ENCODE data around the gene ARHGDIG. TPM values are rescaled to one million over a fixed set of nuclear protein-coding genes. Genes with fewer than 3 reads are reported as not detected.

The ARHGDIG gene
- total and polyA plus RNA-seq, 9 of the 15 experiments (the other 6 are each of a cell fraction or from before 2014, with no cell fraction given), result 0.36 to 2.5 (median 0.64) TPM; not detected in 2

GRCh38 chr16:306911-307370 is 26.6 kb downstream of the ARHGDIG start:
- Histone ChIP-seq H3K9me1 (ENCODE audit: control insufficient read depth, insufficient read depth, low read length) (no peaks in the 10 kb centered on the region), H3K9ac (ENCODE audit: insufficient read depth in 1 of 2, low read depth in 2 of 2, low read length in 2 of 2) (peak overlapping the region in 1 of 2 experiments; percentile 64; a peak in 1 of 4 replicates), H2AFZ (ENCODE audit: low read depth, low read length) (no peak overlapping the region), H3K4me2 (ENCODE audit: insufficient read depth, low read length) (no peak overlapping the region), H3K27ac (ENCODE audit: extremely low read depth, low read depth, low read length) (no peak overlapping the region), H3K27me3 (ENCODE audit: control insufficient read depth in 2 of 2, insufficient read depth in 2 of 2, low read length in 2 of 2) (no peaks in the 10 kb centered on the region), H3K9me3 (replicated peaks; ENCODE audit: control insufficient read depth, insufficient read depth, low read depth, low read length) (no peaks in the 10 kb centered on the region), H3K79me2 (ENCODE audit: control insufficient read depth, insufficient read depth, low read length) (peaks cover 11% of the 10 kb centered on the region), H3K36me3 (ENCODE audit: control insufficient read depth, insufficient read depth, low read length) (peaks cover 74% of the 10 kb centered on the region; the same call in 2 of the 3 replicates), H3K4me3 (no peak overlapping the region), H4K20me1 (replicated peaks; ENCODE audit: control insufficient read depth, insufficient read depth, low read length) (peaks cover 3% of the 10 kb centered on the region), H3K4me1 (replicated peaks in 1 of 2; ENCODE audit: control insufficient read depth in 2 of 2, insufficient read depth in 2 of 2, low read length in 2 of 2) (peaks cover 0 to 23% of the 10 kb centered on the region in 2 experiments; a peak in 1 of 5 replicates)
- ChIA-PET CTCF (ENCODE audit: low intra/inter-chr PET ratio) (no interaction called here), POLR2A (interaction anchor here (0.6 kb wide), 1 partner anchor 689 kb away, joined by 3 read pairs; no protein-coding TSS in a partner anchor)
- no peak for DNase-seq (ENCODE audit: extremely low read depth in 1 of 4, low spot score in 3 of 4)
- 89% methylated on average over 15 of the region's 17 CpGs for WGBS (ENCODE audit: insufficient coverage, low coverage, missing lambda C conversion rate)
- no TSS peak for BruUV-seq (replicated peaks)
- in situ Hi-C loops (cut with MboI), result no loop called here
- no peak for ATAC-seq
- intact Hi-C loops (cut with micrococcal nuclease), result no loop called here
- no peak for FAIRE-seq
- TF ChIP-seq PHF8 (IDR thresholded peaks at IDR 0.05; ENCODE audit: borderline replicate concordance, low read length), result no peak
- TF ChIP-seq TRIM28 (IDR thresholded peaks at IDR 0.05), result no peak
- no peak for TF ChIP-seq IRF2 (CRISPR knock-in tag; IDR thresholded peaks at IDR 0.05)
- TF ChIP-seq FOXM1 (IDR thresholded peaks at IDR 0.05; ENCODE audit: low read depth), result no peak
- TF ChIP-seq FOXM1 (CRISPR knock-in tag; IDR thresholded peaks at IDR 0.05; ENCODE audit: low read depth), result no peak
- TF ChIP-seq POLR2G (IDR thresholded peaks at IDR 0.05; ENCODE audit: low read depth, low read length), result peak; percentile 54
- TF ChIP-seq TFAP4 (CRISPR knock-in tag; IDR thresholded peaks at IDR 0.05; ENCODE audit: borderline replicate concordance), result no peak
- TF ChIP-seq KLF13 (tag; IDR thresholded peaks at IDR 0.05; ENCODE audit: borderline replicate concordance, low read depth), result no peak
- TF ChIP-seq PRPF4 (IDR thresholded peaks at IDR 0.05; ENCODE audit: insufficient read depth, low read depth, low read length, poor library complexity, severe bottlenecking), result no peak
- no peak for TF ChIP-seq ZNF253 (CRISPR knock-in tag; conservative IDR thresholded peaks at IDR 0.05)
- TF ChIP-seq TAF9B (IDR thresholded peaks at IDR 0.05; ENCODE audit: partially characterized antibody), result no peak
- TF ChIP-seq RBM25 (IDR thresholded peaks at IDR 0.05; ENCODE audit: low read depth, low read length, severe bottlenecking), result no peak
- TF ChIP-seq NR2C1 (IDR thresholded peaks at IDR 0.05), result no peak
- TF ChIP-seq NR2C1 (tag; IDR thresholded peaks at IDR 0.05), result no peak
- no peak for TF ChIP-seq ZNF174 (CRISPR knock-in tag; IDR thresholded peaks at IDR 0.05)
- peak; percentile 18; the same call in 1 of the 2 replicates for TF ChIP-seq ZNF316 (IDR thresholded peaks at IDR 0.05)
- TF ChIP-seq MTF1 (CRISPR knock-in tag; IDR thresholded peaks at IDR 0.05; ENCODE audit: borderline replicate concordance), result no peak
- no peak for TF ChIP-seq ARHGAP35 (IDR thresholded peaks at IDR 0.05; ENCODE audit: partially characterized antibody)
- no peak for TF ChIP-seq CBFB (CRISPR knock-in tag; IDR thresholded peaks at IDR 0.05)
- no peak for TF ChIP-seq ZNF431 (CRISPR knock-in tag; IDR thresholded peaks at IDR 0.05)
- TF ChIP-seq CEBPZ (IDR thresholded peaks at IDR 0.05; ENCODE audit: borderline replicate concordance, low read depth, low read length), result no peak
